Loucy (cell line): Measurements from ENCODE around the gene NXNL2.

Source experiments
- CTCF ChIP-seq: fragments of 200-600 bp; sonication (generic); conservative IDR thresholded peaks from 2 replicates; pipeline ENCODE4 v1.5.1; 2014; ENCODE audit warnings: mild to moderate bottlenecking, antibody characterized with exemption, low read length
- EZH2phosphoT487 ChIP-seq: fragments of 200-600 bp; IDR thresholded peaks from 2 replicates; pipeline ENCODE4 v1.6.1; 2018; ENCODE audit warnings: antibody characterized with exemption, mild to moderate bottlenecking, moderate library complexity, borderline replicate concordance

GRCh38 chr9:88571419-88571818, 36.4 kb downstream of the NXNL2 start:
- TF ChIP-seq CTCF (no peak), EZH2phosphoT487 (no peak)
